ENCODE measurements around the gene ROR1.

Gene ROR1

DNA sequence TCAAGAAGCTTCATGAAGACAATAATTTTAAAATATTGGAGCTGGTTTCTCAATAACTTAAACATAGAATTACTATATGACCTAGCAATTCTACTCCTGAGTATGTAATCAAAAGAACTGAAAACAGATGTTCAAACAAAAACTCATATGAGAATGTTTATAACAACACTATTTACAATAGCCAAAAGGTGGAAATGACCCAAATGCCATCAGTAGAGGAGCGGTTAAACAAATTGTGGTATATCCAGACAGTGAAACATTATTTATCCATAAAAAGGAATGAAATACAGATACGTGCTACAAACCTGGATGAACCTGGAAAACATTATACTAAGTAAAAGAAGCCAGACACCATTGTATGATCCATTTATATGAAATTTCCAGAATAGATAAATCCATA is 366.8 kb downstream of the ROR1 start:
- no peak for DNase-seq (ENCODE audit: low spot score)

DNA sequence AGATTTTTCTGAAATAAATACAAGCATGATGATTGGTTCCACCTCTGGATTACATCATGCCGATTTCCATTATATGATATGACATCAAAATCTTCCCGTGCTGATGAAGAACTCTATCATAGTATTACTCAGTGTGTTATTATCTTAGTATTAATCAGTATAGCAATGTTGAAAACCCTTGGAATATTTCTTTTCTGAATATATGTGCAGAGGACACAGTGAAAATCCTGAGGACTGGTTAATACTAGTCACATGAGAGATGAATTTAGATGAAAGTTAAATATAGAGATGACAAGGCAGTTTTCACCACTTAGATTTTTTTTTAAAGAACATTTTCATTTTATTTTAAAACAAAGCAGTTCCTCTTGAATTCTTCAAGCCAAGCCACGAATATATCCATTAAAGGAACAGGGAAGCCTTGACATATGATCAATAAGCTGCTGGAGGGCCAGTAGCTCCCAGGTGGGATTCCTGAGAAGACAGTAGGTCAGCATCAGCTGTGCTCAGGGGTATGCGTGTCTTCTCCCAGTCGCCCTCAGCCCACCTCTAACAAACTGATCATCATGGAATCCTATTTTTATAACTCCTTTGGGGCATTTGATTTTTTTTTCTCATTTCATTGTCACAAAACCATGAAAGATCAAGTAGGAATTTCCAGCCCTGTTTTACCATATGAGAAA is 373.4 kb downstream of the ROR1 start:
- no peak for DNase-seq (ENCODE audit: low spot score)

DNA sequence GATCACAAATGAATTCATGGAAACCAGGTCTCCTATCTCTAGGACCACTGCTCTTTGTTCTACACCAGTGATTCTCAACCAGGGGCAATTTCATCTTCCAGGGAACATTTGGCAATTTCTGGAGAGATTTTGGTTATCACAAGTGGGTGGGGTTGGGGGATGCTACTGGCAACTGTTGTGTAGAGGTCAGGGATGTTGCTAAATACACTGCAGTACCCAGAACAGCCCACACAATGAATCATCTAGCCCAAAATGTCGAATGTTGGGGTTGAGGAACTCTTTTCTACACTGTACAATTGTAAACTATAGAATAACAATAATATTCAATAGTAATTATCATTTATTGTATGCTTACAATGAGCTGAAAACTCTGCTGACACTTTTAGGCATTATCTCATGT is 373.9 kb downstream of the ROR1 start:
- no peak for DNase-seq (ENCODE audit: low spot score)

DNA sequence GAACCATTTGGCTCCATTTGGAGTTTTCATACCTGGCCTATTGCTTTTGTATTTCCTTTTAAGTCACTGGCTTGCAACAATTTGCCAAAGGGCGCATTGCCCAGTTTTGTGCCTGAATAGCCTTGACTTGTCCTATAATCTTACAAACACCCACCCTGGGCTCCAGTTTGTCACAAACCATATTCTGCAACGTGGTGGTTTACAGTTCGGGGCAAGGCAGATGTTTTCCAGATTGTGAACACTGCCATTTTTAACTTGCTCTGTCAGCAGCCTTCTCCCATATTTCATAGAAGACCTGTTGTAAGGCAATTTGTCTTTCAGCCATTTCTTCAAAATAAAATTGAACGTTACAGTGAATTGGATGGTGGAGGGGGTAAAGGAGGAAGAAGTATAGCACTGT is 376.4 kb downstream of the ROR1 start:
- DNase-seq (ENCODE audit: low spot score) = no peak

DNA sequence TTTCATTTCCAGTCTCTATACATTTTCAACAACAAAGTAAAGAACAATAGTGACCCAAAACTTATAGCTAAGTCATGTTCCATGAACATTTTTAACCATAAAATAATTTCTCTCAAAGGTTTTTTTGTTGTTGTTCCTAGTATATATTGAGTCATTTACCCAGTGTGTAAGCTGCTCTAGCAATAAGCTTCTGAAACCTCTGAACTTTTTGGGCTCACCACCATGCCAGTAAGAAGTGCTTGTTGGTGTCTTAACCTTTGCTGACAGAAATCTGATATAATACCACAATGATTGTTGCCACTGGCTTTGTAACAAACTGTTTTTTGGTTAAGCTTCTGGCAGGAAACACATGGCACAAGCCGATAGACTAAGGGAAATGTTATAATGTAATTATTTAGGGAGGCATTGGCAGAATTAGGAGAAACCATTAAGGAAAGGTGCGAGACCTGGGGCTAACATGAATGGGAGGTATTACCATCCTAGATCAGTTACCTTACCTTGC is 377.0 kb downstream of the ROR1 start:
- DNase-seq (ENCODE audit: low spot score) = no peak

DNA sequence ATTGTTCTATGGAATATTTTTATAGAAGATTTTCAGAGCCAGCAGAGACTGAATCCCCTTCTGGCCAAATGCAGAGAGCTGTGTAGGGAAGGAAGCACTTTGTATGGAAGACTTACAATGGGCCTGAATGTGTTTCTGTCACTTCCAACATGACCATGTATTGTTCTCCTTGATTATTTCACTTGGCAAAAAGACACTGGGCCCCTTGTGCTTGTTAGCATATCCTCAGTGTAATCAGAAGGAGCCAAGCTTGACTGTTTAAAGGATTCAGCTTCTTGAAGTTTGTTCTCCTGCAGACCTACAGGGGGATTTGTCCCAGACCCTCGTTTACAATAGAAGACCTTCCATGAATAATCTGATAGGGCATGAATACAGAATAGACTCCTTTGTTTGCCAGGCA is 381.5 kb downstream of the ROR1 start:
- DNase-seq (ENCODE audit: low spot score) = no peak

DNA sequence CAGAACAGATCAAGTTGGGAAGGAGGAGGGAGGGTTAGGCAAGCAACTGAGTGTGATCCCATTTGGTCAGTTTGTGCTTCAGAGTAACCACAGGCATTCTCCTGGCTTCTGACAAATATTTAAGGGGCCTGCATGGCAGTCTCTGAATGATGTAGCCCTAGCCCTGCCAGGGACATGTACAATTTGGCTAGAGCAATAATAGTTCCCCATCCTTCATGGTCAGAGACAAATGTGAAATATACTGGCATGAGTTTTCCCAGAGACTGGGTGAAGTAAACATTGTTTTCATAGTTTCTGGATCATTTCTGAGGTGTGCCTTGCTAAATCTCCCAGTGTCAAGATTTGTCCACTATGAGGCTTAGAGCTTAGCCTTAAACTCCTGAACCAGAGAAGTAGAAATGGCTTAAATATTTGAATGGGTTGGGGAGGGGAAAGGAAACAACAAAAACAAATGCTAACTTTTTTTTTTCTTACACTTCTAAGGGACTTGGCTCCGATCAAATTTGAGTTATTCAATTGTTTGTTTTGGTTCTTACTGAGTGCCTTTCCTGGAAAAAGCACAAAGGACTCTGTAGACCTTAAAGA is 387.6 kb downstream of the ROR1 start:
- DNase-seq (ENCODE audit: low spot score) = no peak

DNA sequence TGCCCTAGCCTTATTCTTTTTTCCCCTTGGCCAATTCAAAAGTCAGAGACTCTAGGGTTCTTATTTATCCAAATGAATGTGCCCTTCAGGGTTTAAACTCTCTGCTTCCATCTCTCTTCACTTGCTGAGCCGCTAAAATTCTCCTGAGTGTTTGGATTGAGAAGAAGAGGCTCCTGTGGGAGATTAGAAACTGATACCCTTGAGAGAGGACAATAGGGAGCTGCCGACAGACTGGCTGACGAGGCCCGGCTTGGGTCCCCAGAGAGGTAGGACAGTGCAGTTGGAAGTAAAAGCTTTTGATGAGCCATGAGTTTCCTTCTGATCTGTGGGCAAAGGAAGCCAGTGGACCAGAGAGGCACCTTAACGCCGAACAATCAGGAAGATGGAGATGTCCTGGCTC is 388.3 kb downstream of the ROR1 start:
- DNase-seq (ENCODE audit: low spot score) = no peak

DNA sequence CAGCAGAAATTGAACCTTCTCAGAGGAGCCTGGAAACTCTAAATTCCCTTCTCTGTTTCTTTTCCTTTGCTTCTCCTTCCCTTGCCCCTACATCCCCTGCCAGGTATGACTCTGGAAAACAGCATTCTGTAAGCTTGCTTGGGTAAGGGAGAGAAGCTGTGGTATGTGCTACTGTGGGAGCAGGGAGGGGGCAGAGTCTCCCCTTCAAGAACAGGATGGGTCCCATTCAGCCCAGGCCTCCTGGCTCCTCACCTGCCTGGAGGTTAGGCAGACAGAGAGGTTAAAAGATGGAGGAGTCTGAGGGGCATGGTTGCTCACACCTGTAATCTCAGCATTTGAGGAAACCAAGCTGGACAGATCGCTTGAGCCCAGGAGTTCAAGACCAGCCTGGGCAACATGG is 389.0 kb downstream of the ROR1 start:
- no peak for DNase-seq (ENCODE audit: low spot score)

DNA sequence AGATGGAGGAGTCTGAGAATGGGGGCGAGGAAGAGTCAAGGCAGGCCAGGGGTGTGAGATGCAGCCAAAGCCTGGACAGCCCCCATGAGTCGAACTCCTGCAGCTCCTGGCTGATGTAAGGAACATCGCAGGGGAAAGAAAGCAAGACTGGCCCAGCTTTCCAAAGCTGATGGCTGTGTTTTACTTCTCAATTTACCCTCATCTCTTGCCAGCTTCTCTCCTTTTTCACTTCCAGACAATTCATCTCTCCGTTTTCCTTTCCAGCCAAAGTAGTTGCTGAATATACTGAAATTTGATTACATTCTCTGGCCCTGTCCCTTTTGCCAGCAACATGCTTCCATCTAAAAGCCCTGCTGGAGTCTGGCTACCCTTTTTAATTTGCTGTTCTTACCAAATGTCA is 389.6 kb downstream of the ROR1 start:
- DNase-seq (ENCODE audit: low spot score) = no peak

DNA sequence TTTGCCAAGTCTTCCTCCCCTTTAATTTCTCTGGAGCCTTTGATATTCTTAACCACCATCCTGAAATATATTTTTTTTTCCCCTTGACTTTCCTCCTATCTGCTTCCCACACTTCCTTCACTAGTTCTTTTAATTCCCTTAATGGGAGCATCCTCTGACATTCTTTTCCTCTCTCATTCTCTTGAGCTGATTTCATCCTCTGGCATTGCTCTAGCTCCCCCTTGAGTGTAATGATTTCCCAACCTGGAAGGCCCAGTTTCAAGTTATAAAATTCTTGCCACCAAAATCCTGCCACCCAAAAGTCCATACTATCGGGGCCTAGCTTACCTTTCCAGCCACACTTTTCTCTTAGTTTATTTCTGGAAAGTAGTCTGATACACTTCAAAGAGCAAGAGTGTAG is 390.2 kb downstream of the ROR1 start:
- DNase-seq (ENCODE audit: low spot score) = no peak

DNA sequence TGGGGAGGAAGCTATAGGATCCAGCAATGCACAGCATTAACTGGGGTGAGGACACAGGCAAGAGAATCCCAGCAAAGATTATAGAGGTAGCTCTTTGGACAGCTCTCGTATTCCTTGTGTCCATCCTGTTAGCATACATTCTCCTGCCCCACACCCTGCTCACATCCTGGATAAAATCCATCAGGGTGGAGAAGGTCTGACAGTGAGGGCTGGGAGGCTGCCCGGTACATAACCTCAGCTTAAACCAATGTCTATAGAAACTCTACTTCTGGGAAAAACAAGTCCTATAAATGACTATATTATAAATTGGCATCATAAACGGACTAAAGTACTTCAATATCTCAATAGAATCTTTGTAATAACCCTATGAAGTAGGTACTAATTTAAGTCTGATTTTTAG is 392.8 kb downstream of the ROR1 start:
- DNase-seq (ENCODE audit: low spot score) = no peak

DNA sequence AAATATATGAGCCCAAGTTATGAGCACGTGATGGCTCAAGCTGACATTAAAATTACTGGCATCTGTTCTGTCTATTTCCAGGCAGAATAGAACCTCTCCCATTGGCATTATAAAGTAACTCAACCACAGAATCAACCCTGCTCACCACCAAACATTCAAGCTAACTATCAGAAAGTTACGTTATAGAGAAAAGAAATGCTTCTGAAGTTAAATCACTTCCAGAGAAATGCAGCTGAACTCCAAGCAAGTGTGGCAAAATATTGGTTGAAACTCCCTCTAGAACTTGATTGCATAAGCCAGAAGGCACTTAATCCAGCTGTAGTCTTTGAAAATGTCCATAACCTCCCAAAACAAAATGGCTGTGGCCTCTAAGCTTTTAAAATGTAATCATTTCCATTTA is 393.4 kb downstream of the ROR1 start:
- no peak for DNase-seq (ENCODE audit: low spot score)

DNA sequence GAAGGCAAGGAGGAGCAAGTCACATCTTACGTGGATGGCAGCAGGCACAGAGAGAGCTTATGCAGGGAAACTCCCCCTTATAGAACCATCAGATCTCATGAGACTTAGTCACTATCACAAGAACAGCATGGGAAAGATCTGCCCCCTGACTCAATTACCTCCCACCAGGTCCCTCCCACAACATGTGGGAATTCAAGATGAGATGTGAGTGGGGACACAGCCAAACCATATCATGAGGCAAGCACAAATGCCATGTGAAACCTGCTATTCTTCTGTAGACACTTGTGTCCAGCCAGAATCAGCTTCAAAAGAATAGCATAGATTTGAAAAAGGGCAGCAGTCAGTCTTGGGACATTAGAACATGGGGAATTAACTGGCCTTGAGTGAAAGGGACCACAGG is 397.4 kb downstream of the ROR1 start:
- DNase-seq (ENCODE audit: low spot score) = no peak

DNA sequence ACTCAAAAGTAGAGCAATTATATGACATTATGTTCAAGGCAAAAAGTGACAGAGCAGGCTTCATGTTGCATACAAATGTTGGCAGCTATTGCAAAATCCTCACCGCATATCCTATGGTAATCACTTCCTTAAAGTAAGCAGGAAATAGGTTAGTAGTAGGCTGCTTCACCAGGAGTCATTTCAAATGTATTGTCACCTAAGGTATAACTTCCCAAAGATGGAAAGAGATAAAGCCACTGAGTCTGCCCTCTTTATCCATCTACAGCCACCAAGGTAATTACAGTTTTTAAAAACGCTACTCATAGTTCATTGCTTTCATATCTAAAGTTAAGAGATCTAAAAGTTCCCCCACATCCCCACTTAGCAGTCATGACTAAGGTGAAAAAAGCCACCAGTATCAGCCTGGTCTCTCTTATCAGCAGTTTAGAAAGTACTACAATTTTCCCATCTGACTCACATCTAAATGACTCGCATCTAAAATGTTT is 398.0 kb downstream of the ROR1 start:
- peak; percentile 12 for DNase-seq (ENCODE audit: low spot score)

DNA sequence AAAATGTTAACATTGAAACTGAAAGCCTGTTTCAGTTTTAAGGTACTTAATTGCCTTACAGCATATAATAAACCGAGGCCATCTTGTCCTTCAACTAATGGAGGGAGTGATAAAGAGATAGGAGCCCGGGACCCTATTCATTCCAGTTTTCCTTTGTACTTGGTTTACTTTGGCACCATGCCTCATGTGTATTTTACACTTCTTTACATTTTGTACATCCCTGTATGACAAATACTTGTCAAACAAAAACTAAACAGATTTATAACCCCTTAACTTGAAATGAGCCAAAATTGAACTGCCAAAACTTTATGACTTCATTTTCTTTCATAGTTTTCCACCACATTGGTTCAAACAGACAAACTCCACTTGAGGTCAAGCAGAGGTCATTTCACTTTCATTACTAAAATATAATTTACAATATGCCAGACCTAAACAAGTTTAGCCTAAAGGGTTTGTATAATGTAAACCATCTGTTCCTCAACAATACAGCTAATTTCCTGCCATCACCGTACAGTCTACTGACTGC is 398.7 kb downstream of the ROR1 start:
- peak; percentile 4 for DNase-seq (ENCODE audit: low spot score)

DNA sequence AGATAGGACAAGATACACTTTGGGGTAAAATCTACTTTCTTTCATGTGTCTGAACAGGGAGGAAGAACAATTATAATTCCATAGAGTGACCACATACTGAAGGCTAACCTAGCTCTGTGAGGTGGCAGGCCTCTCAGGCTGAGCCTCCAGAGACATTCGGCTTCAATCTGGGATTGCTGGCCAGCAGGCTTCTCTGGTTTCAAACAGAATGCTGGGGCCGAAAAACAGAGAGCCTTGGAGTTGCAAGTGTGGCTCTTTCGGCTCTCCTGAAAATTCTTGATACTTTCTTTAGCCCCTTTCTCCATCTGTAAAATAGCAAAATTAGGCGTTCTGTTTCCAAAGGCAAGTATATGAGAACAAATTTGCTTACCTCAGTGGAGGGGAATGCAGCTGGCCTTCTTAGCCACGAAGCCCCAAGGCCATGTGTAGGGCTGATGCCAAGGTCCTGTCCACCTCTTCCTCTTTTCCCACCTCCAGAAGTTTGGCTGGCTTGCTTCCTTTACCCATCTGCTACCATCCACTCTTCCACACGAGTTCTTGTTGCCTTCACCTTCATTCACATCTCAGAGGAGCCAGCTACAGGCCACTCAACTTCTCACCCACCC is 399.6 kb downstream of the ROR1 start:
- no peak for DNase-seq (ENCODE audit: low spot score)

DNA sequence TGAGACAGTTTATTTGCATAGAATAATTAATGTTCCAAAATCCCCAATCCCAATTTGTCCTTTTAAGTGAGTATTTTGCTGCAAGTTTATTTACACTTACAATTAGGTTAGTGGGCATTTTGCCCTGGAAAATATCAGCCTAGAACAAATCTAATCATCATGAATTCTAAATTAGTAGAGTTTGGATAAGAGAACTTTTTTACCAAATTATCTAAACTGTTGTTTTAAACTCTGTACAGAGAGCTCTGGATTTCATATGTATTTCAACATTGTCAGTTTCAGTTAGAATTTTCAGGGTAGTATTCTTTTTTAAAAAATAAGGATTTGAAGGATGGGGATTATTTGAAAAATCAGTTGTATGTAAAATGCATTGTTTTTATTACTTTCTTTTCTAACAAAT is 401.8 kb downstream of the ROR1 start:
- no peak for DNase-seq (ENCODE audit: low spot score)

DNA sequence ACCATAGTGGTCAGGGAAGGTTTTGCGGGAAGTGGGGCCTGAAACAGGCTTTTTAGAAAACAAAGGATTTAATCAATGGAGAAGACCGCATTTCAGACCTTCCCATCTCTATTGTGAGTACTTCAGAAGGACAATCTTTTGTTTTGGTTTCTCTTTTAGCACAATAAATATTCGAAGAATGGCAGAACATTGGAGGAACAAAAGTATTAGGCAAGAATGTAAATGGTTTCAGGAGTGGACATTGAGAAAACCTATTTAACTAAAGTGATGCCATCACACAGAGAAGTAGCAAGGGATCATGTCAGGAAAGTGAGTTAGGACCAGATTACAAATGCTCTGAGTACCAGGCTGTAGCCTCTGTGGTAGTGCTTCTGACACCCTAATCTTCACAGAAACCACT is 402.8 kb downstream of the ROR1 start:
- DNase-seq (ENCODE audit: low spot score) = no peak

DNA sequence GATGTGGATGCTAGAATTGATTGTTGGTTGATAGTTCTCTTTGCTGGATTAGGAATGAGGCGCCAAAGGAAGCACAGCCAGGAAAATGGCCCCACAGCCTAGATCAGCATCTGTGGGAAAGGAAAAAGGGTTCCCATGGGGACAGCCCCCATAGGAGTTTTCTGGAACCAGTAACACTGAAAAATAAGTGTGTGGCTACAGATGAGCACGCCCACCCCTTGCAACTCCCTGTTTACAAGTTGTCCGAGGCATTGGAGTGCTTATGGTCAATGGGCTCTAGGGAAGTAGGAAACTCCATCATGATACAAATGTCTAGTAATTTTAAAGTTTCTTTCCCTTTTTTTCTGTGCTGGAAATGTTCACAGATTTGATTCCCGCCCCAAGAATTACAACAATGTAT is 405.8 kb downstream of the ROR1 start:
- DNase-seq (ENCODE audit: low spot score) = no peak

DNA sequence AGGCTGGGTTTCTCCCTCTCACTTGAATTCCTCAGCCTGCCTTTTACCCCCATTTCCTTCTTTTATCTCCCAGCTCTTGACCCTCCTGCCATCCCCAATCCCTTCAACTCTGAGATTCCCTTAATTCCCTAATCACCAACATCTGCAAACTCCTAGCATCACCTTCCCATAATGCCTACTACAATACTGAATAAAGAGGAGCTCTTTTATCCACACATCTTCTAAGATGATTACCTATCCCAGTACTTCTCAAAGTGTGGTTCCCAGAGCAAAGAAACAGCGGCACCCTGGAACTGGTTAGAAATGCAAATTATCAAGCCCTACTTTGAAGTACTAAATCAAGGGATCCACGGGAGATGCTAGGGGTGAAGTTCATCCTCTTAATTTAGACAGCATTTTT is 408.4 kb downstream of the ROR1 start:
- DNase-seq (ENCODE audit: low spot score) = no peak

DNA sequence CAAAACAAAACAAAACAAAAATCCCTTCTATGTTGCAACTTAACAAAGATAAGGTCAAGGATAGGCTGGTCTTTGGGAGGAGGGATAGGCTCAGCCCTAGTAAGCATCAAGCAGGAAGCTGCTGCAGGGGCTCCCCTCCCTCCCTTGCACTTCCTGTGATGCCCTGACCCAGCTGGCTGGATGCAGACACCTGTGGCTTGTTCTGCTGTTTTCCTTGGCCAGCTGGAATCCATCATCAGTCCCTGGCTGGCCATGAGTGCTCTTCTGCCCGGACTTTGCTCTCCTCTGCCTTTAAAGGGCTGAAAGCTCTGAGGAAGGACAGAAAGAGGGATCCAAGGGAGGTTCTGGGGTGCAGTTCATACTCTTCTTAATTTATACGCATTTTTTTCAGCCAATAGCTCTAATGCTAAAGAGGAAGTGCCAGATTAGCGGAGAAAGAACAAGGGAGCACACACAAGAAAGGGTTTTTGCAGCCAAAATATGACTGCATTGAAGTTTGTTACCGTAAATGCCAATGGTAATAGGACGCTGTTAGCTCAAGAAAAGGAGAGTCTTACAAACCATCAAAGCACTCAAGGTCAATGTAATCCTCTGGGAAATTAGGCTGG is 409.7 kb downstream of the ROR1 start:
- no peak for DNase-seq (ENCODE audit: low spot score)

DNA sequence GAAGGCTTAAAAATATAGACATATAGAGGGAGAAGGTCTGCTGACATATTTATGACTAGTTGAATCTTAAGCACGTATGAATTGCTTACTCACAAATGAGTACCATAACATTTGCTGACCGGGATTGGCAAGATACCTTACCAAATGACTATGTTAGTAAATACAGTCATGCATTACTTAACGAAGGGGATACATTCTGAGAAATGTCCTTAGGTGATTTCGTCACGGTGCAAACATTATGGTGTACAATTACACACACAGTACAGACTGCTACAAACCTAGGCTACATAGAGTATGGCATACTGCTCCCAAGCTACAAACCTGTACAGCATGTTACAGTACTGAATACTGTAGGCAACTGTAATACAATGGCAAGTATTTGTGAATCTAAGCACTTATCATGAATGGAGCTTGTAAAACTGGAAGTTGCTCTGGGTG is 410.2 kb downstream of the ROR1 start:
- no peak for DNase-seq (ENCODE audit: low spot score)
